Fibroblast of gingiva (primary cell): Measurements from ENCODE around the gene ZNF354C.

Experiments used
- DNase-seq: peaks from one replicate; pipeline ENCODE4 v3.0.0-alpha.2; 2011; ENCODE audit warnings: low read depth

The ZNF354C gene

GRCh38 chr5:179113945-179114641 lies 53.9 kb downstream of the ZNF354C start:
- DNase-seq, result no peak

DNA sequence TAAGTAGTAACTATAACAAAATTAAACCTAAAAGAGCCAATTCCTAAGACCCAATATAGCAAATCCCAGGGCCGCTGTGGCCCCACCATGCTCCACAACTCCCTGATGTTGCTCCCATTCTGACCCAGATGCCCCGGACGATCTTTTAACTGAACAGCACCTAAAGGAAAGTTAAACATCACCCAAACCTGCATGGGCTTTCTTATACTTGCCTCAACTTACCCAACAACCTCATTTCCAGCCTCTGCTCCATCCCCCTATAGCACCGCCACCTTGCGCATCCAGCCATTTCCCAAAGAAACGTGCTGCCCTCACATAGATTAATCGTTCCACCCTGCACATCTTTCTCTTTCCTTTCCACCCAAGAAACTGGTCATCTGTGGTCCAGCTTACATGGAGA lies 54.6 kb downstream of the ZNF354C start:
- no peak for DNase-seq

DNA sequence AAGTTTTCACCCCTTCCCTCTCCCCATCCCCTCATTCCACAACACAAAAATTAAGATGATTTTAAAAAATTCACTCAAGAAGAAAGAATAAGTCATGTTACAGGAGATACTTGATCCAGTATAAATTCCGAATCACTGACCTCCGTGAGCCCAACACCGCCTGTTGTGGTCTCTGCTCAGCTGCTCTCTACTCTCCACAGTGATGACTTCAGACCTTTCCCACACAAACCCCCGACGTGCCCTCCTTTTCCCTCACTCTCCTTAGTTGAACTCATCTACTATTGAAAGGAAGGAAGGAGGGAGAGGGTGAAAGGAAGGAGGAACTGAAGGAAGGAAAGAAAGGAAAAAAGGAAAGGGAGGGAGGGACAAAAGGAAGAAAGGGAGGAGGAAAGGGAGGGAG lies 55.1 kb downstream of the ZNF354C start:
- DNase-seq, result no peak

DNA sequence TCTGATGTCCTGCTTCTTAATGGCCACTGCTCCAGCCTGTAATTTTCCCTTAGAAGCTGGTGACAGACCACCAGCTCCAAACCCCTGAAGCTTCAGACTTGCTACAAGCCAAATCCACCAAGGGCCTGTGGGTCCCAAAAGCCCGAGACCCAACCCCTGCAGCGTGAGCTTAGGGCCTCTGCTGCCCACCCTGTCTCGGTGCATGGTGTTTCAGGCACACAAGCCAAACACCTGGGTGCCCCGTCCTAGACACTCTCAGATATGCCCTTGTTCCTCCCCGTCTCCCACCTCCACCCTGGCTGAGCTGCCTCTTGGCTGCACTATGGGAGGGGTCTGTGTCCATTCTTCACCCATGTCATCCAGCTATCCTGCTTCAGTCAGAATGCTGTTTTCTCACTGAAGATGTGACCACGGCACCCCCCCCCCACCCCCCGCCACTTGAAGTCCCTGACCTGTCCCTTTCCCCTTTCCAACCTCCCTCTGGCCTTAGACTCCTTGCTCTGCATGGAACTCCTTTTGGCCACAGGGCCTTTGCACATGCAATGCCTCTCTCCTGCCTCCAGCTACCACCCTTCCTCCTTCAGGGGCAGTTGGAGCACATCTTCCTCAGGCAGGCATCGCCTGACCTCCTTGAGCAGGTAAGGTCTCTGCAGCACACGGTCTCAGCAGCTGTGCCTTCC lies 55.8 kb downstream of the ZNF354C start:
- no peak for DNase-seq

GRCh38 chr5:179118338-179118737 lies 58.2 kb downstream of the ZNF354C start:
- DNase-seq, result no peak

- DNase-seq, result no peak
Measured at GRCh38 chr5:179118756-179119414, 58.7 kb downstream of the ZNF354C start.

- no peak for DNase-seq
Measured at GRCh38 chr5:179119415-179120170, 59.4 kb downstream of the ZNF354C start.

- DNase-seq, result no peak
Measured at GRCh38 chr5:179120421-179120861, 60.3 kb downstream of the ZNF354C start.

DNA sequence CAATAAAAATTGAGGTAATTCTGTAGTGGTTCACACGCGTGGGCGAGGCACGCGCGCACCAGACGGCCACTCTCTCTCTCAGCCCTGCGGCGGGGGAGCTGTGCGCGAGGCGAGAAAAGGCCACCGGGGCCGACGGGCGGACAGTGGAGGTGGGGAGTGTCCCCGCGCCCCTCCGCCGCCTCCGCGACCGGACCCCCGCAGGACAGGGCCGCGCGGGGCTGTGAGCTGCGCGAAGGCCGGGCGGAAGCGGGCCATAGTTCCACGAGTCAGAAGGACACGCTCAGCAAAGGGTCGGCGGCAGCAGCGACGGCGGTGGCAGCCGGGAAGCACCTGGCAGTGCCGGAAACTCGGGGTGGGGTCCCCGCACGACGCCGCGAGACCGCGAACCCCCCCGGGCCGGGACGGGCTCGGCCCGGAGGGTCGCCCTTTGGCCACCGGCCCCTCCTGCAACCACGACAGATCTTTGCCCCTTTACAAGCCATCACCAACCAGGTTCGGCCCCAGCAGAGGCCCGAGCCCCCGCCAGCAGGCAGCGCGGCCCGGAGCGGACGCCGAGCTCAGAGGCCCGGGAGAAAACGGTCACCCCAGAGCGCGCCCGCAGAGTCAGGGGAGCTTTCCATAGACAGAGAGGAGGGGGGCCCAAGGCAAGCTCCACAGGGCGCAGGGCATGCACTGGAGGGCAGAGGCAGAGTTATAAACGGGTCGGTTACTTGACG lies 60.9 kb downstream of the ZNF354C start:
- no peak for DNase-seq

- no peak for DNase-seq
Measured at GRCh38 chr5:179121667-179122111, 61.5 kb downstream of the ZNF354C start.

DNA sequence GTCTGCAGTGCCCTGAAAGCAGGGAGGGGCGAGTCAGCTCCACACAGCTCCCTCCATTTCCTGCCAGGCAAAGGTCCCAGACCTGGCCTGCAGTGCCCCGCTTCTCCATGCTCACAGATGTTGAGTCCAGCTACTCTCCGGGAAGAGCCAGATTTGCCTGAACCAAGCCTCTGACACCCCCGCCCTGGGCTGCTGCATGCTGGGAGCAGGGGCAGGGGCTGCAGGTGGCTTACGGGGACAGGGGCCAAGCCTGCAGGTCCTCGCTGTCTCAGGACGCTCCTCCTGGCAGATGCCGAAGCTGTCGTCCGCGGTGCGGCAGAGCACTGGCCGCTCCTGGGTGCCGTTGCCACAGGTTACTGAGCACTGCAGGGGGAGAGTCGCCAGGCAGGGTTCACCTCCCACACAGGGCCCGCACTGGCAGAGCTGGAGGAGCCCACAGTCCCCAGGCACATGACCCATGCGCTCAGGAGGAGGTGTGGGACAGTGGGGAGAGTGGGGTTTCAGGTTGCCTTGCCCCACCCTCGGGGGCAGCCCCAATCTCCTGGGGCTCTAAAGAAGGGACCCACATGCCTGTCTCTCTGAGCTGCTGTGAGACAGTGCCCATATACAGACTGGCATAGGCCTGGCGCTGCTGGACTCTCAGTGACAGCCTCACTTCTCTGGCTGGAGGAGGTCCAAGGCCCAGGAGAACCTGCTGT lies 62.4 kb downstream of the ZNF354C start:
- no peak for DNase-seq

DNA sequence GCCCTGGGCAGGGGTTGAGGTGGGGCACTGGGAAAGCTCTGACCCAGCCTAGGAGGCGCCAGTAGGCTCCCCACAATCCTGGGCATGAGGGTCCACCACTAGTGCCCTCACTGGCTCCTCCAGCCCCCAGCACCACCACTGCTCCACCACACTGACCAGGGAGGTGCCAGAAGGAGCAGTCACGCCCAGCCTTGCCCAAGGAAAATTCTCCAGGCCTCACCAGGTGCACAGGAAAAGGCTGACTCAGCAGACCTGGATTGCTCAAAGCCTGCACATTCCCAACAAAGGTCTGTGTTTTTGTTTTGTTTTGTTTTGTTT lies 62.9 kb downstream of the ZNF354C start:
- DNase-seq, result no peak

- DNase-seq, result no peak
Measured at GRCh38 chr5:179123491-179124272, 63.5 kb downstream of the ZNF354C start.

DNA sequence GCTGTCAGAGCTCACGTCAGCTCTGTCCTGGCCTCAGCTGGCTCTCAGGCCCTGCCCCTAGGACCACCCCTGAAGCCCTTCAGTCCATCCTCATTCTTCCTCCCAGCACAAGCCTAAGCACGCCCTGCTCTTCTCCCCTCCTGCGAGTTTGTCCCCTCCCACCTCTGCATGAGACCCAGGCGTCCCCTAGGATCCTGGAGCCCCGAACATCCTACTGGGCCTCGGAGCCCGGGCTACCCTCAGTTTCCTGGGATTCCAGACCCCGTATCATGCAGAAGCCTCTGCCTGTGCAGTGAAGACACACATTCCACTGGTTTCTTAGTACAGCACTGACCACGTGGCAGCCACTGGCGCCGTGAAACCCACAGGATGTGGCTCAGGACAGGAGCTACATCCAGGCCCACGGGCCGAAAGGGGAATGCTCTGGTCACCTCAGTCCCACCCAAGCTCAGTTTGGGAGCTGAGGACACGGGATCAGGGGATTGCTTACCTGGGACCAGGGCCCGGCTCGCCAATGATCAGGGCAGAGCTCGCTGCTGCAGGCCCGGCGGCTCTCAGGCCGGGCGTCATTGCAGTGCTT lies 64.2 kb downstream of the ZNF354C start:
- DNase-seq, result no peak

GRCh38 chr5:179124853-179125788 lies 64.9 kb downstream of the ZNF354C start:
- no peak for DNase-seq

DNA sequence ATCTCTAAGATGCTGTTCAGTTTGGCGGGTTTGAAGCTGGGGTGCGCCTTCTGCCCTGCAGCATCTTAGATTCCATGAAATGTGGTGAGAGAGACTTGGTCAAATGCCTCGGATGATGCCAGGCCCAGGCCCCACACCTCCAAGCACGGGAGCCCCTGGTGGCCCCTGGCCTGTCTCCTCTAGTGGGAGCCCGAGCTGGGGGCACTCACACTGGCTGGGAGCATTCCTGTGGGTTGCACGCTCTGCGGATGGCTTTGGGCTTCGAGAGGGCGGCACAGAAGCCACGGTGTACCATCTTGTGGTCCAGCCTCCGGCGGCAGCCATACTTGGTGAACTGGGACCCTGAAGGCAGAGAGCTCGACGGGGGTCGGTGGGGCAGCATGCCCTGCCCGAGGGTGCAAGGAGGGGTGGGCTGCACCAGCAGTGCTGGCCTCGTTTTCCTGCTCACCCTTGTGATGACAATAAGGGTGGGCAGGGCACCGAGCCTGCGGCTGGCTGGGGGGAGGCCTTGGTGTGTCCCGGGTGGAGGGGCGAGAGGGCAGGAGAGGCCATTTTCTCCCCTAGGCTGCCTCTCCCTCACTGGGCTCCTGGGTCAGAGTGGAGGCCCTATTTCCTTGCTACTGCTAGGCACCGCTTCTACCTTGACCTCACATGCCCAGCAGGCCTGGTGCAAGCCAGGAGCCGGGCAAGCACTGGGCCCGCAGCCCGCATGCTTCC lies 65.8 kb downstream of the ZNF354C start:
- DNase-seq, result no peak

DNA sequence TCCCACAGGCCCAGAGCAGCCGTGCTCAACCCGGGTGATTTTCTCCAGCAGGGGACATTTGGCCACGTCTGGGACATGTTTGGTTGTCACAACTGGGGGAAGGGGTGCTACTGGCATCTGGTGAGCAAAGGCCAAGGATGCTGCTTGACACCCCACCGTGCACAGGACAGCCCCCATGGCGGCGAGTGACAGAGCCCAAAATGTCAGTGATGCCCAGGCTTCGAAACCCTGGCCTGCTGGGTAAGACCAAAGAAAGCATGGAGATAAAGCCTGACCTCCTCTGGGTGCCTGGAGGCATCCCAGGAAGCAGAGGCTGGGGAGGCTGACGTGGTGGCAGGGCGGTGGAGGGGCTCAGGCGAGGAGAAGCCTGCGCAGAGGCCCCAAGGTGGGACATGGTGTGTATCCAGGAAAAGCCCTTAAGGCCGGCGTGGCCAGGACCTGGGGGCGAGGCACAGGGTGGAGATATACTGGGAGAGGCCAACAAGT lies 66.4 kb downstream of the ZNF354C start:
- no peak for DNase-seq
